ENCODE data around the gene KRT25. TPM values are rescaled to one million over a fixed set of nuclear protein-coding genes. Genes with fewer than 3 reads are reported as not detected.

The KRT25 gene
- total and polyA plus RNA-seq, 7 donors = 0.36 TPM; not detected in 6

DNA sequence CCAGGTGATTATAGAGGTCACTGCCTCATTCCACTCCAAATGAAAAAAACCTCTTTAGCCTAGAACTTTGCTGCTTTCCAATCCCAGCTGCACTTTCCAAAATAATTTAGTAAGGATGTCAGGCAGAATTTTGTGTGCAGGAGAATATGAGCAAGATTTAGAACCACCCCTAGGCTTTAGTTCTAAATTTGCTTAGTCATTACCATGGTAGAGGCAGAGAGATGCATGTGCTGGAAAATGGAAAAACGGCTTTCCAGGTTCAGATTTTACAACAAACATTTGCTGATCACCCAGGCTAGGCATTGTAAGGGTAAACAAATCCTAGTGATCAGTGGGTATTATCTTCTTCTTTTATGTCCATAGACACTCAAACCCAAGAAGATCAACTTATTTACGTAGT is 10.5 kb upstream of the KRT25 start:
- Histone ChIP-seq H3K36me3 (no peaks in the 10 kb centered on the region), H3K4me3 (no peak overlapping the region), H3K4me1 (no peaks in the 10 kb centered on the region), H3K9me3 (peaks cover 0 to 11% (median 9%) of the 10 kb centered on the region in 4 donors), H3K27me3 (no peaks in the 10 kb centered on the region), H3K27ac (no peak overlapping the region)
- WGBS, 2 donors = 79 to 80% methylated on average over 2 of the region's 2 CpGs
- TF ChIP-seq, protein P1, sequence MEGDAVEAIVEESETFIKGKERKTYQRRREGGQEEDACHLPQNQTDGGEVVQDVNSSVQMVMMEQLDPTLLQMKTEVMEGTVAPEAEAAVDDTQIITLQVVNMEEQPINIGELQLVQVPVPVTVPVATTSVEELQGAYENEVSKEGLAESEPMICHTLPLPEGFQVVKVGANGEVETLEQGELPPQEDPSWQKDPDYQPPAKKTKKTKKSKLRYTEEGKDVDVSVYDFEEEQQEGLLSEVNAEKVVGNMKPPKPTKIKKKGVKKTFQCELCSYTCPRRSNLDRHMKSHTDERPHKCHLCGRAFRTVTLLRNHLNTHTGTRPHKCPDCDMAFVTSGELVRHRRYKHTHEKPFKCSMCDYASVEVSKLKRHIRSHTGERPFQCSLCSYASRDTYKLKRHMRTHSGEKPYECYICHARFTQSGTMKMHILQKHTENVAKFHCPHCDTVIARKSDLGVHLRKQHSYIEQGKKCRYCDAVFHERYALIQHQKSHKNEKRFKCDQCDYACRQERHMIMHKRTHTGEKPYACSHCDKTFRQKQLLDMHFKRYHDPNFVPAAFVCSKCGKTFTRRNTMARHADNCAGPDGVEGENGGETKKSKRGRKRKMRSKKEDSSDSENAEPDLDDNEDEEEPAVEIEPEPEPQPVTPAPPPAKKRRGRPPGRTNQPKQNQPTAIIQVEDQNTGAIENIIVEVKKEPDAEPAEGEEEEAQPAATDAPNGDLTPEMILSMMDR (IDR thresholded peaks at IDR 0.05) = no peak
- TF ChIP-seq POLR2AphosphoS5 (IDR thresholded peaks at IDR 0.05) (no peak), EP300 (IDR thresholded peaks at IDR 0.05) (no peak), POLR2A (IDR thresholded peaks at IDR 0.05) (no peak)
- intact Hi-C loops (cut with DNase I) = no loop called here
- DNase-seq = no peak

DNA sequence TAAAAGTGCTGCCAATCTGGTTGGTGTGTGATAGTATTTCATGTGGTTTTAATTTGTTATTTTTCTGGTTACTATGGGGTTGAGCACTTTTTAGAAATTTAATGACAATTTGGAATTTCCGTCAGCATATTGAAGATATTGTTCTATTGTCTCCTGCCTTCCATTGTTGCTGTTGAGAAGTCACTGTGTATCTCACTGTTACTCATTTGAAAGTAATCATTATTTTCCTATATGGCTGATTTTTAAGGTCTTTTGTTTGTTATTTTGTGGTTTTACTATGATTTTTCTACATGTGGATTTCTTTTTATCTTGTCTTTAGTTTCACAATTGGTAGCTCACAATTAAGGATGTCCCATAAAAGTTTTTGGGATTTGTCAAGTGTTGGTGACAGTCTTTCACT is 8.6 kb upstream of the KRT25 start:
- TF ChIP-seq POLR2A (IDR thresholded peaks at IDR 0.05) = no peak
- H3K4me3 ChIP-seq = no peak overlapping the region
- H3K9me3 ChIP-seq = peaks cover 9 to 28% (median 18%) of the 10 kb centered on the region in 4 donors
- no peaks in the 10 kb centered on the region for H3K4me1 ChIP-seq
- H3K36me3 ChIP-seq = no peaks in the 10 kb centered on the region
- DNase-seq = no peak
- H3K27ac ChIP-seq = no peak overlapping the region
- no peaks in the 10 kb centered on the region for H3K27me3 ChIP-seq
- intact Hi-C loops (cut with DNase I) = no loop called here
- 76 to 79% methylated on average over 1 of the region's 1 CpG for WGBS, 2 donors

DNA sequence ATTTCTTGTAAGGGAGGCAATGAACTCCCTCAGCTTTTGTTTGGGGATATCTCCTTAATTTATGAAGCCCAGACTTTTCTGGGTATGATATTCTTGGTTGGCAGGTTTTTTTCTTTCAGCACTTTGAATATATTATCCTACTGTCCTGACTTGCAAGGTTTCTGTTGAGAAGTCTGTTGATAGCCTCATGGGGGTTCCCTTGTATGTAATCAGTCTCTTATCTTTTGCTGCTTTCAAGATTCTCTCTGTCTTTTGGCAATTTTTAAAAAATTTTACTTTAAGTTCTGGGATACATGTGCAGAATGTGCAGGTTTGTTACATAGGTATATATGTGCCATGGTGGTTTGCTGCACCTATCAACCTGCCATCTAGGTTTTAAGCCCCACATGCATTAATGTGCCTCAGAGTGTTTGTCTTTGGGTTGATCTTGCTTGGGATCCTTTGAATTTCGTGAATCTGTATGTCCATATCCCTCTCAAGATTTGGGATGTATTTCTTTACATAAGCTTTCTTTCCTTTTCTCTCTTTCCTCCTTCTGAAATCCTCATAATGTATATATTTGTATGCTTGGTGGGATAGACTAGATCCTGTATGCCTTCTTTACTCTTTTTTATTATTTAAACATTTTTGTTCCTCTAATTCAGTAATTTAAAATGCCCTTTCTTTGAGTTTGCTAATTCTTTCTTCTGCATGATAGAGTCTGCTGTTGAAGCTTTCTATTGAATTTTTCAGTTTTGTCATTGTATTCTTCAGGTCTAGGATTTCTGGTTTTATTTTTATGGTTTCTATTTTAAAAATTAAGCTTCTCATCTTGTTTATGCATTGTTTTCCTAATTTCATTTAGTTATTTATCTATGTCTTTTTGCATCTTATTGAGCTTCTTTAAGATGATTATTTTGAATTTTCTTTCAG is 5.2 kb upstream of the KRT25 start:
- Histone ChIP-seq H3K27ac (no peak overlapping the region), H3K27me3 (no peaks in the 10 kb centered on the region), H3K4me1 (no peaks in the 10 kb centered on the region), H3K4me3 (no peak overlapping the region), H3K36me3 (no peaks in the 10 kb centered on the region), H3K9me3 (peaks cover 9 to 28% (median 19%) of the 10 kb centered on the region in 4 donors)
- intact Hi-C loops (cut with DNase I) = no loop called here
- WGBS, 2 donors = 6 to 27% methylated on average over 1 of the region's 1 CpG
- no peak for DNase-seq
- TF ChIP-seq, protein P1 (IDR thresholded peaks at IDR 0.05) = no peak
- TF ChIP-seq POLR2A (IDR thresholded peaks at IDR 0.05) (no peak), POLR2AphosphoS5 (IDR thresholded peaks at IDR 0.05) (no peak), EP300 (IDR thresholded peaks at IDR 0.05) (no peak)

DNA sequence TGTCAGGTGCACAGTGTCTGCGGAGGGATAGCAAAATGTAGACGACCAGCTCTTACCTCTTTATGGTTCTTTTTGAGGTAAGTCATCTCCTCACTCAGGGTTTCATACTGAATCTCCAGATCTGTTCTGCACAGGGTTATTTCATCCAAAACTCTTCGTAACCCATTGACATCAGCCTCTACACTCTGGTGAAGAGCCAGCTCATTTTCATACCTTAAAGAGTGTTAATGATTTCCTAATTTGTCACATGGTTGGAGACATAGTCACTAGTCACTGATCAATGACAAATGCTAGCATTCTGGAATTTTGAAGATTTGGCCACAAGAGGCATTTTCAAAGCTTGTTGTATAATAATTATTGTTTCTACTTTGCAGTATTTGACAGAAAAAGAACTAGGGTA is 1.3 kb downstream of the KRT25 start:
- no peaks in the 10 kb centered on the region for H3K36me3 ChIP-seq
- 89 to 92% methylated on average over 3 of the region's 3 CpGs for WGBS, 2 donors
- intact Hi-C loops (cut with DNase I) = no loop called here

DNA sequence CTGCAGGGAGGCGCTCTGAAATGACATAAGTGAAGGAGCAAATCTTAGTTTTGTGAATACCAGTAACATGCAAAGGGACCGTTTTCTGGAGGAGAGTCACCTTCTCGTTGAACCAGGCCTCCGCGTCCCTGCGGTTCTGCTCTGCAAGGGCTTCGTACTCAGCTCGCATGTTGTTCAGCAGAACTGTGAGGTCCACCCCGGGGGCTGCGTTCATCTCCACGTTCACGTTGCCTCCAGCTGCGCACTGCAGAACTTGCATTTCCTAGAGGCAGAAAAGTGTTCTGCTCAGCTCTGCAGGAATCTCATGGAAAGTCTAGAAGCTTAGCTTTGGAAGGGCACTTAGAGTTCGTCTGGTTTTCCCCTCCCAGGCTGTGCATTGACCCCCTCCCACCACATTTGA is 4.1 kb downstream of the KRT25 start:
- TF ChIP-seq, protein P1 (IDR thresholded peaks at IDR 0.05) = no peak
- no peak for TF ChIP-seq EP300 (IDR thresholded peaks at IDR 0.05)
- TF ChIP-seq POLR2A (IDR thresholded peaks at IDR 0.05) = no peak
- no peak for TF ChIP-seq POLR2AphosphoS5 (IDR thresholded peaks at IDR 0.05)
- no peaks in the 10 kb centered on the region for H3K36me3 ChIP-seq
- peaks cover 0 to 13% (median 0%) of the 10 kb centered on the region in 3 donors for H3K27me3 ChIP-seq
- H3K4me1 ChIP-seq = no peaks in the 10 kb centered on the region
- no peak overlapping the region for H3K4me3 ChIP-seq
- H3K9me3 ChIP-seq = no peaks in the 10 kb centered on the region
- 84 to 88% methylated on average over 14 of the region's 14 CpGs for WGBS, 2 donors
- H3K27ac ChIP-seq = no peak overlapping the region
- DNase-seq = no peak
- intact Hi-C loops (cut with DNase I) = no loop called here

More for the DNA sequence above, 1.3 kb downstream of the KRT25 start:
- TF ChIP-seq EP300 (IDR thresholded peaks at IDR 0.05) (no peak), POLR2AphosphoS5 (IDR thresholded peaks at IDR 0.05) (no peak), POLR2A (IDR thresholded peaks at IDR 0.05) (no peak)
- TF ChIP-seq, protein P1 (IDR thresholded peaks at IDR 0.05) = no peak
- Histone ChIP-seq H3K27me3 (peaks cover 0 to 5% (median 0%) of the 10 kb centered on the region in 3 donors), H3K27ac (no peak overlapping the region), H3K4me1 (no peaks in the 10 kb centered on the region), H3K9me3 (peaks cover 0 to 2% (median 0%) of the 10 kb centered on the region in 4 donors), H3K4me3 (no peak overlapping the region)
- no peak for DNase-seq

Data from sigmoid colon (tissue), 7 donors.